Measurements from ENCODE around the gene OR3A1.
"Not testable (repeated sequence)": the region's sequence is repeated elsewhere in the genome, so short reads cannot be mapped to it uniquely, and the experiment has no call there.

Gene OR3A1, protein sequence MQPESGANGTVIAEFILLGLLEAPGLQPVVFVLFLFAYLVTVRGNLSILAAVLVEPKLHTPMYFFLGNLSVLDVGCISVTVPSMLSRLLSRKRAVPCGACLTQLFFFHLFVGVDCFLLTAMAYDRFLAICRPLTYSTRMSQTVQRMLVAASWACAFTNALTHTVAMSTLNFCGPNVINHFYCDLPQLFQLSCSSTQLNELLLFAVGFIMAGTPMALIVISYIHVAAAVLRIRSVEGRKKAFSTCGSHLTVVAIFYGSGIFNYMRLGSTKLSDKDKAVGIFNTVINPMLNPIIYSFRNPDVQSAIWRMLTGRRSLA

DNA sequence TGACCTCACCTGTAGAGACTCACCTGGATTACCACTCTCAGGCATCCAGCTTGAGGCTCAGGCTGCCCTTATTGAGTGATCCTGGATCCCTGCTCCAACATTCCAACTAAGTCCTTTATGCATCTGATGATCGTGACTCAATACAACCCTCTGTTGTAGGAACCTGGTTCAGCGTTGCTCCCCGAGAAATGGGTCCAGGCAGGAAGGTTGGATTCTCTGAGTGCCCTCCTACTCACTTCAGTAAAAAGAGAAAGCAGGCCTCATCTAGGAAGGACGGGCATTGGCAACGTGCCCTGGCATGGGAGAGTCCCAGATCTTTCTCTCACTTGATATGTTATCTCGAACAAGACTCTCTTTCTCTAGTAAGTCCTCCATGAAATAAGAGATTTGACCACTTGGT, at the start of gene OR3A1:
Gene OR3A1, minus strand, starts transcription at position 101 of the 400 bp plus-strand sequence. CDS start 5,778 bp downstream, outside the sequence.
- in situ Hi-C loops (cut with HindIII; ENCODE audit: low sequenced_read_pairs), result no loop called here

DNA sequence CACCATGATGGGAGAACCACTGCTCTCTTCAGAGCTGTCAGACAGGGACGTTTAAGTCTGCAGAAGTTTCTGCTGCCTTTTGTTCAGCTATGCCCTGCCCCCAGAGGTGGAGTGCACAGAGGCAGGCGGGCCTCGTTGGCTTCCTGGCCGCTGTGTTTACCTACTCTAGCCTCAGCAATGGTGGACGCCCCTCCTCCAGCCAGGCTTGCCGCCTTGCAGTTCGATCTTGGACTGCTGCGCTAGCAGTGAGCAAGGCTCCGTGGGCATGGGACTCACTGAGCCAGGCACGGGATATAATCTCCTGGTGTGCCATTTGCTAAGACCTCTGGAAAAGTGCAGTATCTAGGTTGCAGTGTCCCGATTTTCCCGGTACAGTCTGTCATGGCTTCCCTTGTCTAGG, 44.6 kb upstream of the OR3A1 start:
- in situ Hi-C loops (cut with HindIII; ENCODE audit: low sequenced_read_pairs), result not testable (repeated sequence)

DNA sequence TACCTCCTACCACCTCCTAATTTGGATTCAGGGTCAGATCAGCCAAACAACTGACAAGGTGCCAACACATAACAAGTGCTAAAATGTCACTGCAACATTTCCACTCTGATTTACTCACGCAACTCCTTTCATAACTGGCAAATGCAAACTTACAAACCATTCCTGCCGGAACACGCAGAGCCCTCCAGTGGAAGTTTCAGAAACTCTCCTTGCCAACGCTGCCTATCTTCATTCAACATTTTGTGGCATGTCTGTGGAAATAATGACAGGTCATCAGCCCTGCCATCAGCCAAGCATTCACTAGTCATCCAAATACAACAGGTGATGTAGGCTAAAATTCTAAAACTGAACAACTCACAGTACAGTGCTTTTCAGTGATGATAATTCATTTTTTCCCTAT, 37.7 kb upstream of the OR3A1 start:
- in situ Hi-C loops (cut with HindIII; ENCODE audit: low sequenced_read_pairs), result no loop called here

DNA sequence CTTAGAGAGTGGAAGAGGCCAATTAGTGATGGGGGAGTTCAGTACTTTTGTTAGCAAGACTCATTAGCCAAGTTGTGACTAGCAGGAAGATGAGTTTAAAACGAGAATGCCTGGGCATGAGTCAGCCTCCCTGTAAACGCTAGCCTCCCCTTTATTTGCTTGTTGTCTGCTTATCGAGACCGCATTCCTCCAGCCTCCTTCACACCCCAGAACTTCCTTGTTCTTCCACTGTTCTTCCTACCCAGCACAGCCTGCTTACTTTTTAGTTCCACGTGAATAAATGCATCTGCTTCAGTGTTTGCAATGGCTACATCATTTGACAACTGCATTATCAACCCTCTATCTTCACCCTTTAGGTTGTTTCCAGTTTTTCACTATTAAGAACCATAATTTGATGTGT, 20.2 kb upstream of the OR3A1 start:
- in situ Hi-C loops (cut with HindIII; ENCODE audit: low sequenced_read_pairs), result no loop called here

DNA sequence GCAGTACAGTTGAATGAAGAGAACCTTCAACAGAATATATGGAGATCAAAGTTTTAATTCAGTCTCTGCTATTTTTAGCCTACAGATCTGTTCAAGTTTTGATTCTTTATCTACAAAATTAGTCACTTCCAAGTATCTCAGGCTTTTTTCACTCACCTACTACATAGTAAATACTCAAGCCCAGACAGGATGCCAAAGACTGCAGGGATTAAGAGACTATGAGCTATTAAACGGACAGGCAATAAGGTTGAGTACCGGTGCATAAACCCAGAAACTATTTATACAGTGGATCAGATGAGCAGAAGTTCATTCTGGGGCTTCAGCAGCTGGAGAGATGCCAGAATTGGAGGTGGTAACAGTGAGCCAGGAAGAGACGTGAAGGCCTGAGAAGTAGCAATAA, 18.7 kb upstream of the OR3A1 start:
- in situ Hi-C loops (cut with HindIII; ENCODE audit: low sequenced_read_pairs), result no loop called here

DNA sequence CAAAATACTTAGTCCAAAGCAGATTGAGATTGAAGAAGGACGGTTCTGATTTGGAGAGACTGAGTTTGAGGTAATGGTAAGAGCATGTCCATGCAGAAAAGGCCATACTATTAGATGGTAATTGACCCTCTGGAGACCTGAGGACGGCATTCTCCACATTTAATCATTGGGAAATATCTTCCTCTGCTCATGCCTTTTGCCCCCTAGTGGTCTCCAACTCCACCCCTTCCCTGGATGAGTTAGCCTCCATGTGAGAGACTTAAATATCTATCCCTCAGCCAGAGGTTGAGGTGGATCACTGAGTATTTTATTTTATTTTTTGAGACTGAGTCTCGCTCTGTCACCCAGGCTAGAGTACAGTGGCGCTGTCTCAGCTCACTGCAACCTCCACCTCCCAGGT, 10.4 kb upstream of the OR3A1 start:
- in situ Hi-C loops (cut with HindIII; ENCODE audit: low sequenced_read_pairs), result no loop called here

DNA sequence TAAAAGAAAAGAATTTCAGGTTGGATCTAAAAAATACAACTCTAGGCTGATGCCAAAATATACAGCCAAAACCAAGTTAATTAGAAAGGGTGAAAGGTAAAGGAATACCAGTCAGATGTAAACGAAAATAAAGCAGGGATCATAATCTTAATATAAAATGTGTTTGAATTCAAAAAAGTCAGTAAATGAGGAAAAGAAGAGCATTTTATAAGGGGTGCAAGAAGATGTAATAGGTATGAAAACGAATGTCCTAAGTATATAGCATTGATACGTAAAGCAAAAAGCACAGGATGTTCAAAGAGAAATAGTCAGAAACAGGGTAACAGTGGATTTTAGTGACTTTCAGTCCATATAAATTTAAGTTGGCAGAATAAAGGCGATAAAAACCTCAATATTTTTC, 2.5 kb downstream of the OR3A1 start:
- in situ Hi-C loops (cut with HindIII; ENCODE audit: low sequenced_read_pairs), result no loop called here

DNA sequence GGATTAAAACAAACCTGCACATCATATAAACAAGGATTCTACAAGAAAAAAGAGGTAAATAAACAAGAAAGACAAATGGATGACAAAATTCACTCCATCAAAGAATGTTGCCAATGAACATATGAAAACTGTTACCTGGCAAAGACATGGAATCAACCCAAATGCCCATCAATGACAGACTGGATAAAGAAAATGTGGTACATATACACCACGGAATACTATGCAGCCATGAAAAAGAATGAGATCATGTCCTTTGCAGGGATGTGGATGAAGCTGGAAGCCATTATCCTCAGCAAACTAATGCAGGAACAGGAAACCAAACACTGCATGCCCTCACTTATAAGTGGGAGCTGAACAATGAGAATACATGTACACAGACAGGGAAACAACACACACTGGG, 4.6 kb downstream of the OR3A1 start:
- in situ Hi-C loops (cut with HindIII; ENCODE audit: low sequenced_read_pairs), result not testable (repeated sequence)

DNA sequence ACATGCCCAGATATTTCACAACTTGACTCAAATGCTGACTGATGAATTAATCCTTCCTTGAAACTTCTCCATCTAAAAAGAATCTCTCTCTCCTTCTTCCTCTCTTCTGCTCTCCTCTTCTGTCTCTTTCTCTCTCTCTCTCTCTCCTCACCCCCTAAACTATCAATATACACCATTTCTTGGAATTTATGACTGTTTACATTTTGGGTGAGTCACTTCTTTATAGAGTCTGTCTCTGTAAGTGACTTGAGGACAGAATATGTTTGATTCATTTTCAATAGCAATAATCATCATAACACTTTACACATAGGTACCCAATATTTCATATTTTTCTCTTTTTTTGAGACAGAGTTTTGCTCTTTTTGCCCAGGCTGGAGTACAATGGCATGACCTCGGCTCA, 15.3 kb downstream of the OR3A1 start:
- in situ Hi-C loops (cut with HindIII; ENCODE audit: low sequenced_read_pairs), result no loop called here

DNA sequence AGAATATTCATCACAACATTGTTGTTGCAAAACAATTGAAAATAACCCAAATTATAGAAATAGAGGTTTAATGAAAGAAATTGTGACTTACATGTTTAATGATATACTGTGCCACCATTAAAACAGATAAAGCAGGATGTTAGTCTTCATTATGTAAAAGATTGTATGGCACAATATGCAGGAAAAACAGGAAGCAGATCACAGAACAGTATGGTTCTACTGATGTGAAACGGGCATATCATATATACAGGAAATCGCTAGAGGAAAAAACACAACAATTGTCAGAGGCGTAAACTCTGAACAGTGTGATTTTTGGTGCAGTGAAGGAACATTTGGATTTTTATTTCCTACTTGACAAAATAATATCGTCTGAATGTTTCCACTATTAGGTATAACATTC, 22.0 kb downstream of the OR3A1 start:
- in situ Hi-C loops (cut with HindIII; ENCODE audit: low sequenced_read_pairs), result no loop called here

DNA sequence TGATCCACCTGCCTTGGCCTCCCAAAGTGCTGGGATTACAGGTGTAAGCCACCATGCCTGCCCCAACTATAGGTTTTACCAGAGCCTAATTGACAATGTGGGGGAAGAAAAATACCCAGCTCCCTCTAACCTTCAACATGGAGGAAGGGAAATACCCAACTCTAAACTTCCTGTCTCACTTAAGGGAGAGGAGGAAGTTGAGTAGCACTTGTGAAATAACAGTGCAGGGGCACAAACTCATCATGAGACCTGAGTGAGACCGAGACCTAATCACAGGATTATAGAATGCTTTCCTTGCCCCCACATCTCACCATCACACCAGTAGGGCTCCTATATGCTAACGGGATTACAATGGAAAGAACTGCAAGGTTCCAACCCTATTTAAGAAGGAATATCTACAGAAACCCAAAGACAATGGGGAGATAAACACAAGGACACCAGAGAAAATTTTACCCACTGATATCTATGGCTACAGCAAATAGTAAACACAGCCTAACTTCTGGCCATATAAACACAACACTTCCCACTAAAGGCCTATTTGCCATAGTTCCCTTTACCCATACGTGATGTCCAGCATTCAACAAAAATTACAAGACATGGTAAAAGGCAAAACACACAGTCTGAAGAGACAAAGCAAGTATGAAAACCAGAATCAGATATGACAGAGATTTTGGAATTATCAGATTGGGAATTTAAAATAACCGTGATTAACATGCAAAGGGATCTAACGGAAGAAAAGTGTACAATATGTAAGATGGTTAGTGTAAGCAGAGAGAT, 26.9 kb downstream of the OR3A1 start:
- in situ Hi-C loops (cut with HindIII; ENCODE audit: low sequenced_read_pairs), result no loop called here

DNA sequence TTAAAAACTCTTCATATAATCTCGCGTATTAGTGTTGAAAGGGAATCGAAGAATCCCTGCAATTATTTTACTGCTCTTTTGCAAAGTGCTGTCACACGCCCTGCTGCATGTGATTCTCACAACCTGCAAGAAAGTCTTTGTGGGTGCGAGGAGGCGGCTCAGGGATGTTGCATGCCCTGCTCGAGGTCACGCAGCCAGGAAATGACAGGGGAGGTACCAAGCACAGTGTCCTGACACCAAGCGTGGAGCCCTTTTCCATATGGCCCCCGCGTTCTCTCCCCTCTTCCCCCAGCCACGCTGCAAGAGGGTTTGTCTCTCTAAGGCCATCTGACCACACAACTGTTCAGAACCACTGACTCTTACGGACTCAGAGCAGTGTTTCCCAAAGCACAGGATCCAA, 37.6 kb downstream of the OR3A1 start:
- in situ Hi-C loops (cut with HindIII; ENCODE audit: low sequenced_read_pairs), result no loop called here

DNA sequence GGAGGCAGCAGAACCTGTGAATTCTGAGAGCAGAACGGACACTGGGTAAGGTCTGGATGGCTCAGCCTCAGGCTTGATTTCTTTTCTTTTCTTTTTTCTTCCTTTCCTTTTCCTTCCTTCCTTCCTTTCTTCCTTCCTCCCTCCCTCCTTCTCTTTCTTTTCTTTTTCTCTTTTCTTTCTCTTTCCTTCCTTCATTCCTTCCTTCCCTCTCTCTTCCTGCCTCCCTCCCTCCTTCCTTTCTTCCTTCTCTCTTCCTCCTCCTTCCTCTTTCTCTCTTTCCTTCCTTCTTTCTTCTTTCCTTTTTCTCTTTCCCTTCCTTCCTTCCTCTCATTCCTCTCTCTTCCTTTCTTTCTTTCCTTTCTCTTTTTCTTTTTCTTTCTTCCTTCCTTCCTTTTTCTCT, 38.0 kb downstream of the OR3A1 start:
- in situ Hi-C loops (cut with HindIII; ENCODE audit: low sequenced_read_pairs), result no loop called here

DNA sequence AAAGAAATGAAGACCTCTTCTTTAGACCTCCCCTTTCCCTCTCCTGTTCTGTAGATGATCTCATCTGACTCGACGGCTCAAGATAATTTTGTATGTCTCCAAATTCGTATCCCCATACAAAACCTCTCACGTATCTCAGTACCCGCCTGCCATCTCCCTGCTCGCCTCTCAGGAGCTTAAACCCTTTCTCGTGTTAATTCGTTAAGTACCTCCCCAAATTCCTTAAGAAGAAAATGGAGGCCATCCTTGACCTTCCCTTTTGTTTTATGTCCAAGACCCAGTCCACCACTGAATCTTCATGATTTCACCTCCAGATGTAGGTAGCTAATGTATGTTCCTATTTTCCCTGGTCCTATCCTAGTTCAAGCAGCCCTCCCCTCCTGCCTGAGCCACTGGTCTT, 41.6 kb downstream of the OR3A1 start:
- in situ Hi-C loops (cut with HindIII; ENCODE audit: low sequenced_read_pairs), result no loop called here

DNA sequence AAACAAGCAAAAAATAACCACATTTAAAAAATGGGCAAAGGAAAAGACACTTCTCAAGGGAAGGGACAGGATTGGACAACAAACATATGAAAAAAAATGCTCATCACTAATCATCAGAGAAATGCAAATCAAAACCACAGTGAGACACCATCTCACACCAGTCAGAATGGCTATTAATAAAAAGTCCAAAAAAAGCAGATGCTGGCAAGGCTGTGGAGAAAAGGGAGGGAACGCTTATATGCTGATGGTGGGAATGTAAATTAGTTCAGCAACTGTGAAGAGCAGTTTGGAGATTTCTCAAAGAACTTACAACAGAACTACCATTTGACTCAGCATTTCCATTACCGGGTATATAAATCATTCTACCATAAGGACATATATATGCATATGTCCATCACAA, 49.1 kb downstream of the OR3A1 start:
- in situ Hi-C loops (cut with HindIII; ENCODE audit: low sequenced_read_pairs), result not testable (repeated sequence)

DNA sequence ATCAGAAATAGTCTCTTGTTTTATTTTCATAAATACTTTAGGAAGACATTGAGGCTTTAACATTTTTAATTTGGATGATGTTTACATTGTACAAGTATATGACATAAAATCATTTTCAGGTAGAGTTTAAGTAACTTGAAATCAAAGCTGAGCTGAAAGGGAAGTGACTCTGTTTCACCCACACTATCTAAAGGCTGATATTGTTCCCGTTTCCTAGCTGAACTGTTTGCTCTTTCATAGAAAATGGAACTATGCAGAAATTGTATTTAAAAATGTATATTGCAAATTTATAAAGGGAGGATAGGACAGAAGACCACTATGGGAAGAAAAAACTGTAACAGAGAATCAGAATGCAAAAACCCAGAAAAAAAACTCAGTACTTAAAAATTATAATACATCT, 53.3 kb downstream of the OR3A1 start:
- in situ Hi-C loops (cut with HindIII; ENCODE audit: low sequenced_read_pairs), result not testable (repeated sequence)

DNA sequence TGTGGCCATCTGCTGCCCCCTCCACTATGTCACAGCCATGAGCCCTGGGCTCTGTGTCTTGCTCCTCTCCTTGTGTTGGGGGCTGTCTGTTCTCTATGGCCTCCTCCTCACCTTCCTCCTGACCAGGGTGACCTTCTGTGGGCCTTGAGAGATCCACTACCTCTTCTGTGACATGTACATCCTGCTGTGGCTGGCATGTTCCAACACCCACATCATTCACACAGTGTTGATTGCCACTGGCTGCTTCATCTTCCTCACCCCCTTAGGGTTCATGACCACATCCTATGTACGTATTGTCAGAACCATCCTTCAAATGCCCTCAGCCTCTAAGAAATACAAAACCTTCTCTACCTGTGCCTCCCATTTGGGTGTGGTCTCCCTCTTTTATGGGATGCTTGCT, 57.1 kb downstream of the OR3A1 start:
- in situ Hi-C loops (cut with HindIII; ENCODE audit: low sequenced_read_pairs), result not testable (repeated sequence)
